ENCODE results near the gene LAD1. TPM values are rescaled to one million over a fixed set of nuclear protein-coding genes. Genes with fewer than 3 reads are reported as not detected.

The LAD1 gene
- total and polyA plus RNA-seq, 2 of the 4 experiments (the other 2 are of a cell fraction): under 0.01 to 0.07 TPM

- Histone ChIP-seq H3K9me3 (ENCODE audit: control insufficient read depth, insufficient read depth, low read length) (no peaks in the 10 kb centered on the region; the same call in 1 of the 2 replicates), H2AK9ac (replicated peaks; ENCODE audit: low read depth, low read length, poor library complexity) (no peak overlapping the region), H3K9me1 (ENCODE audit: insufficient read depth, low read length) (peaks cover 15% of the 10 kb centered on the region), H4K5ac (ENCODE audit: low read depth, low read length) (no peak overlapping the region), H3K27me3 (ENCODE audit: control insufficient read depth, insufficient read depth, low read length) (peaks cover 13% of the 10 kb centered on the region), H3K14ac (replicated peaks; ENCODE audit: low read depth, low read length) (no peak overlapping the region), H2BK120ac (ENCODE audit: low read depth, low read length) (no peak overlapping the region), H4K8ac (ENCODE audit: low read depth in 2 of 2, low read length in 2 of 2) (no peak overlapping the region), H3K4me2 (ENCODE audit: low read depth, low read length) (no peak overlapping the region), H3K4ac (ENCODE audit: low read depth, low read length) (no peak overlapping the region), H2BK20ac (ENCODE audit: low read depth, low read length) (no peak overlapping the region), H3K18ac (ENCODE audit: low read depth, low read length) (no peak overlapping the region), H4K91ac (ENCODE audit: insufficient read depth, low read depth, low read length) (no peak overlapping the region), H3K36me3 (ENCODE audit: control insufficient read depth, insufficient read depth, low read length) (no peaks in the 10 kb centered on the region), H3K23ac (ENCODE audit: low read depth, low read length) (no peak overlapping the region), H3K4me1 (ENCODE audit: control insufficient read depth, insufficient read depth, low read length) (peaks cover 25% of the 10 kb centered on the region), H2AK5ac (ENCODE audit: low read depth, low read length) (no peak overlapping the region), H3K56ac (ENCODE audit: extremely low read depth, insufficient read depth, low read length) (no peak overlapping the region), H2BK15ac (ENCODE audit: low read depth, low read length) (no peak overlapping the region), H2AFZ (replicated peaks; ENCODE audit: low read length, poor library complexity) (no peak overlapping the region), H4K20me1 (ENCODE audit: insufficient read depth, low read length) (no peaks in the 10 kb centered on the region), H2BK5ac (ENCODE audit: low read depth, low read length, poor library complexity, severe bottlenecking) (no peak overlapping the region), H3K79me1 (ENCODE audit: low read depth in 1 of 2, low read length in 2 of 2) (no peaks in the 10 kb centered on the region), H3K4me3 (ENCODE audit: insufficient read depth, low read depth, low read length) (no peak overlapping the region), H3K27ac (ENCODE audit: insufficient read depth, low read length) (no peak overlapping the region), H3K9ac (ENCODE audit: low read depth, low read length) (no peak overlapping the region)
- dilution Hi-C loops (cut with HindIII; ENCODE audit: low sequenced_read_pairs, unreplicated experiment) (no loop called here), intact Hi-C loops (cut with micrococcal nuclease) (loop anchor here (10.0 kb wide), 1 partner anchor 1935 kb away; no protein-coding TSS in a partner anchor), in situ Hi-C loops (cut with MboI; ENCODE audit: low sequenced_read_pairs) (no loop called here)
- TF ChIP-seq SMC3 (IDR thresholded peaks at IDR 0.05; ENCODE audit: low read depth, low read length) (no peak), BHLHE40 (IDR thresholded peaks at IDR 0.05; ENCODE audit: low read depth, low read length) (no peak), POLR2A (IDR thresholded peaks at IDR 0.05; ENCODE audit: low read depth, low read length) (no peak), MAFK (IDR thresholded peaks at IDR 0.05; ENCODE audit: low read depth, low read length) (no peak), RCOR1 (IDR thresholded peaks at IDR 0.05; ENCODE audit: insufficient replicate concordance, low read length) (no peak), NFE2L2 (IDR thresholded peaks at IDR 0.05; ENCODE audit: low read depth, low read length) (no peak), CHD1 (IDR thresholded peaks at IDR 0.05; ENCODE audit: low read depth, low read length) (no peak), ELK1 (IDR thresholded peaks at IDR 0.05; ENCODE audit: borderline replicate concordance, low read depth, low read length) (no peak), RFX5 (IDR thresholded peaks at IDR 0.05; ENCODE audit: low read depth, low read length) (no peak), MXI1 (IDR thresholded peaks at IDR 0.05; ENCODE audit: borderline replicate concordance, low read depth, low read length) (no peak), FOS (IDR thresholded peaks at IDR 0.05; ENCODE audit: low read depth, low read length) (no peak), RAD21 (IDR thresholded peaks at IDR 0.05; ENCODE audit: low read length) (no peak), CEBPB (IDR thresholded peaks at IDR 0.05; ENCODE audit: low read depth, low read length) (no peak), MAZ (IDR thresholded peaks at IDR 0.05; ENCODE audit: borderline replicate concordance, low read depth, low read length) (no peak)
- TF ChIP-seq, protein P1, sequence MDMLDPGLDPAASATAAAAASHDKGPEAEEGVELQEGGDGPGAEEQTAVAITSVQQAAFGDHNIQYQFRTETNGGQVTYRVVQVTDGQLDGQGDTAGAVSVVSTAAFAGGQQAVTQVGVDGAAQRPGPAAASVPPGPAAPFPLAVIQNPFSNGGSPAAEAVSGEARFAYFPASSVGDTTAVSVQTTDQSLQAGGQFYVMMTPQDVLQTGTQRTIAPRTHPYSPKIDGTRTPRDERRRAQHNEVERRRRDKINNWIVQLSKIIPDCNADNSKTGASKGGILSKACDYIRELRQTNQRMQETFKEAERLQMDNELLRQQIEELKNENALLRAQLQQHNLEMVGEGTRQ (IDR thresholded peaks at IDR 0.05; ENCODE audit: low read depth, low read length): no peak
- TF ChIP-seq, protein P2, sequence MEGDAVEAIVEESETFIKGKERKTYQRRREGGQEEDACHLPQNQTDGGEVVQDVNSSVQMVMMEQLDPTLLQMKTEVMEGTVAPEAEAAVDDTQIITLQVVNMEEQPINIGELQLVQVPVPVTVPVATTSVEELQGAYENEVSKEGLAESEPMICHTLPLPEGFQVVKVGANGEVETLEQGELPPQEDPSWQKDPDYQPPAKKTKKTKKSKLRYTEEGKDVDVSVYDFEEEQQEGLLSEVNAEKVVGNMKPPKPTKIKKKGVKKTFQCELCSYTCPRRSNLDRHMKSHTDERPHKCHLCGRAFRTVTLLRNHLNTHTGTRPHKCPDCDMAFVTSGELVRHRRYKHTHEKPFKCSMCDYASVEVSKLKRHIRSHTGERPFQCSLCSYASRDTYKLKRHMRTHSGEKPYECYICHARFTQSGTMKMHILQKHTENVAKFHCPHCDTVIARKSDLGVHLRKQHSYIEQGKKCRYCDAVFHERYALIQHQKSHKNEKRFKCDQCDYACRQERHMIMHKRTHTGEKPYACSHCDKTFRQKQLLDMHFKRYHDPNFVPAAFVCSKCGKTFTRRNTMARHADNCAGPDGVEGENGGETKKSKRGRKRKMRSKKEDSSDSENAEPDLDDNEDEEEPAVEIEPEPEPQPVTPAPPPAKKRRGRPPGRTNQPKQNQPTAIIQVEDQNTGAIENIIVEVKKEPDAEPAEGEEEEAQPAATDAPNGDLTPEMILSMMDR (conservative IDR thresholded peaks at IDR 0.05; ENCODE audit: low read depth, low read length): no peak
- DNase-seq (no peak), ATAC-seq (ENCODE audit: low read depth) (no peak)
- no TSS peak for BruUV-seq (replicated peaks)
- WGBS, 2 experiments (ENCODE audit: extremely low coverage in 2 of 2, insufficient read length in 1 of 2): 80% methylated on average over 2 of the region's 9 CpGs; no CpG with 5 or more reads in 1 of the 2 experiments
- ChIA-PET POLR2A (ENCODE audit: unreplicated experiment) (no interaction called here), CTCF (no interaction called here)
These were observed 19.3 kb downstream of the LAD1 start for GRCh38 chr1:201379733-201380242.
